HG02884 (cell line): ENCODE measurements around the gene CRYBG3.

ENCODE experiments used
- ATAC-seq: cut with Tn5 transposase; IDR thresholded peaks from one replicate; pipeline ENCODE4 v1.9.1; 2021; ENCODE audit warnings: mild to moderate bottlenecking, moderate library complexity; ENCODE audit not compliant: unreplicated experiment

Gene CRYBG3

GRCh38 chr3:97835761-97836160 is 13.9 kb downstream of the CRYBG3 start:
- ATAC-seq, result no peak

- ATAC-seq, result no peak
Measured at GRCh38 chr3:97838393-97838792, 16.6 kb downstream of the CRYBG3 start.

- ATAC-seq, result no peak
Measured at GRCh38 chr3:97839944-97840343, 18.1 kb downstream of the CRYBG3 start.

- no peak for ATAC-seq
Measured at GRCh38 chr3:97841304-97841703, 19.5 kb downstream of the CRYBG3 start.

GRCh38 chr3:97841956-97842355 is 20.1 kb downstream of the CRYBG3 start:
- no peak for ATAC-seq

- no peak for ATAC-seq
Measured at GRCh38 chr3:97848779-97849178, 27.0 kb downstream of the CRYBG3 start.

- no peak for ATAC-seq
Measured at GRCh38 chr3:97857401-97857800, 35.6 kb downstream of the CRYBG3 start.

- no peak for ATAC-seq
Measured at GRCh38 chr3:97860364-97860763, 38.6 kb downstream of the CRYBG3 start.

- no peak for ATAC-seq
Measured at GRCh38 chr3:97862582-97862981, 40.8 kb downstream of the CRYBG3 start.

- no peak for ATAC-seq
Measured at GRCh38 chr3:97863031-97863430, 41.2 kb downstream of the CRYBG3 start.

GRCh38 chr3:97863775-97864174 is 42.0 kb downstream of the CRYBG3 start:
- no peak for ATAC-seq

- no peak for ATAC-seq
Measured at GRCh38 chr3:97871186-97871585, 49.4 kb downstream of the CRYBG3 start.

GRCh38 chr3:97871801-97872524 is 50.2 kb downstream of the CRYBG3 start:
- ATAC-seq, result no peak

GRCh38 chr3:97872525-97873042 is 50.8 kb downstream of the CRYBG3 start:
- ATAC-seq, result no peak

GRCh38 chr3:97880267-97880666 is 58.5 kb downstream of the CRYBG3 start:
- no peak for ATAC-seq

GRCh38 chr3:97882975-97883598 is 61.3 kb downstream of the CRYBG3 start:
- ATAC-seq, result no peak

GRCh38 chr3:97883736-97884135 is 61.9 kb downstream of the CRYBG3 start:
- no peak for ATAC-seq

- no peak for ATAC-seq
Measured at GRCh38 chr3:97884586-97885123, 62.8 kb downstream of the CRYBG3 start.

GRCh38 chr3:97885931-97886824 is 64.4 kb downstream of the CRYBG3 start:
- ATAC-seq, result no peak

GRCh38 chr3:97889814-97890213 is 68.0 kb downstream of the CRYBG3 start:
- no peak for ATAC-seq

- no peak for ATAC-seq
Measured at GRCh38 chr3:97892852-97893251, 71.0 kb downstream of the CRYBG3 start.
